GM12864 (cell line): ENCODE data around the gene DNAJC30.

Experiments used
- DNase-seq: peaks from one replicate; pipeline ENCODE4 v3.0.0-alpha.2; 2011; ENCODE audit warnings: low read depth
- H3K4me3 ChIP-seq: 2 replicates; pipeline ENCODE4 v1.5.1; 2011; ENCODE audit warnings: mild to moderate bottlenecking, low read depth, low read length, control low read depth
- TF ChIP-seq, protein P1 (sequence below): IDR thresholded peaks from 2 replicates; pipeline ENCODE4 v1.5.1; 2011; ENCODE audit warnings: low read depth, mild to moderate bottlenecking, moderate library complexity, low read length, control low read depth, inconsistent platforms; ENCODE audit errors: missing control alignments

The DNAJC30 gene

DNA sequence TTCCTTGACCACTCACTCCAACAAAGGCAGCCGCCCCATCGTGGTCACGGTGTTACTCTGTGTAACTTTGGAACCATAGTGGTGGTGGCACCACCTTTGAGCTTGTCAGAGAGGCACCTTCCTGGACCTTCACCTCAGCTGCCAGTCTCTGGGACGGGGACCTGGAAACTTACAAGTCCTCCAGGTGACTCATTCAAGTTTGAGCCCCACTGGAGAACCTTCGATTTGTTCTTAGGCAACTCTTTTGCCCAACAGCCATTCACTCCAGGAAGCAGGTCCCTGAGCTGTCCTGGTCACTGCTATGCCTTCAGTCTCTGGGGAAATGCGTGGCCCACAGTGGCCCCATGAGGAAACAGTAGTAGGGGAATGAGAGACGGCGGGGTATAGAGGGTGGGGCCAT lies 19.0 kb upstream of the DNAJC30 start:
- no peak for DNase-seq
- no peak overlapping the region for H3K4me3 ChIP-seq
- TF ChIP-seq, protein P1, sequence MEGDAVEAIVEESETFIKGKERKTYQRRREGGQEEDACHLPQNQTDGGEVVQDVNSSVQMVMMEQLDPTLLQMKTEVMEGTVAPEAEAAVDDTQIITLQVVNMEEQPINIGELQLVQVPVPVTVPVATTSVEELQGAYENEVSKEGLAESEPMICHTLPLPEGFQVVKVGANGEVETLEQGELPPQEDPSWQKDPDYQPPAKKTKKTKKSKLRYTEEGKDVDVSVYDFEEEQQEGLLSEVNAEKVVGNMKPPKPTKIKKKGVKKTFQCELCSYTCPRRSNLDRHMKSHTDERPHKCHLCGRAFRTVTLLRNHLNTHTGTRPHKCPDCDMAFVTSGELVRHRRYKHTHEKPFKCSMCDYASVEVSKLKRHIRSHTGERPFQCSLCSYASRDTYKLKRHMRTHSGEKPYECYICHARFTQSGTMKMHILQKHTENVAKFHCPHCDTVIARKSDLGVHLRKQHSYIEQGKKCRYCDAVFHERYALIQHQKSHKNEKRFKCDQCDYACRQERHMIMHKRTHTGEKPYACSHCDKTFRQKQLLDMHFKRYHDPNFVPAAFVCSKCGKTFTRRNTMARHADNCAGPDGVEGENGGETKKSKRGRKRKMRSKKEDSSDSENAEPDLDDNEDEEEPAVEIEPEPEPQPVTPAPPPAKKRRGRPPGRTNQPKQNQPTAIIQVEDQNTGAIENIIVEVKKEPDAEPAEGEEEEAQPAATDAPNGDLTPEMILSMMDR = no peak

DNA sequence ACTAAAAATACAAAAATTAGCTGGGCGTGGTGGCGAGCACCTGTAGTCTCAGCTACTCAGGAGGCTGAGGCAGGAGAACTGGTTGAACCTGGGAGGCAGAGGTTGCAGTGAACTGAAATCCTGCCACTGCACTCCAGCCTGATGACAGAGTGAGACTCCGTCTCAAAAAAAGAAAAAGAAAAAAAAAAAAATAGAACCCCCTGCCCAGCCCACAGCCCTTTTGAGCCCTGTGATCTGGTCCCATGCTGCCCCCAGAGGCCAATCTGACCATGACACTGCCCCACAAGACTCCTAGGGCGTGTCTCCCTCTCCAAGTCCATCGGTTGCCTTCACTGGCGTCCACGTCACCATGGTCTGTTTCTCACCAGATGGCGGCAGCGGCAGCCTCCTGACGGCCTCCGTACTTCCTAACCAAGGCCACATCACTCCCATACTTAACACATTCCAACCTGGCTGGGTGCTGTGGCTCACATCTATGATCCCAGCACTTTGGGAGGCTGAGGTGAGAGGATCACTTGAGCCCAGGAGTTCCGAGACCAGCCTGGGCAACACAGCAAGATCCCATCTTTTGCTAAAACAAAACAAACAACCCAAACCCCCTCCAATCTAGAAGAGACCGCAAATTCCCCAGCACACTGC lies 18.2 kb upstream of the DNAJC30 start:
- DNase-seq = no peak
- H3K4me3 ChIP-seq = no peak overlapping the region
- TF ChIP-seq, protein P1 = peak; percentile 66

DNA sequence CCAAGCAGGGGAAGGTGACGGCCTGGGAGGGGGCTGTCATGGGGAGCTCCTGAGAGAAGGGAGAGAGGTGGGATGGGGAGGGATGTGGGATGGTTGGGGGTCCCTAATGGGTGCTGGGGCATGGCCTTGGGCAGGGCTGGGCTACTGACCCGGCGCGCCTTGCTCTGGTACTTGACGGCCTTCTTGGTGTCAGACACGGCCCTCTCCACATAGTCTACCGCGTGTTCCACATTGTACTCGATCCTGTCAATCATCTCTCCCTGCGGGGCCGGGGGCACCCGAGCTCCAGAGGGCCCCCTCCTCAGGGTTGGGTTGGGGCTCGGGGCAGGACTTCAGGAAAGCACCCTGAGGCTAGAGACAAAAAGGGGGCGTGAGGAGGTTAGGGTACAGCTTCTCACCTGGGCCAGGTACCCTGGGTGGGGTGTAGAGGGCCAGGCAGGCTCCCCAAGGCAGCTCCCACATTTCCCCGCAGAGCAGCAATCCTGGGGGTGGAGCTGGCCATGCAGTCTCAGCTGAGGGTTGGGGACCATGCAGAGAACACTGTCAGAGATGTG lies 17.4 kb upstream of the DNAJC30 start:
- DNase-seq = no peak
- TF ChIP-seq, protein P1 = no peak

DNA sequence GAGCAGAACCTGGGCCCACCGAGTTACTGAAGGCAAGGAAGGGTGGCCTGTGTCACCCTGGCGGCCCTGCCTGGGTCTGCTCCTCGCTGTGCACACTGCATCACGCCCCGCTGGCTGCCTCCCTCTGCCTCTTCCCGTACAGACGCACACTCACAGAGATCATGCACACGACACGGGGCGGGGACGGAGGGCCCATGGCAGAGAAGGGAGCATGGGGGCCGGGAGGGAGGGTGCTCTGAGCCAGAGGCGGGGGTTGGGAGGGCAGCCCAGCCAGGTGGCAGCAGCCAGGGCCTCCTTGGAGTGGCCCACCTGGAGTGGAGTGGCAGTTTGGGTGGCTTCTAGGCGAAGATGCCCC lies 16.8 kb upstream of the DNAJC30 start:
- TF ChIP-seq, protein P1 = no peak
- no peak for DNase-seq
- H3K4me3 ChIP-seq = no peak overlapping the region

More for the DNA sequence above, 17.4 kb upstream of the DNAJC30 start:
- no peak overlapping the region for H3K4me3 ChIP-seq

DNA sequence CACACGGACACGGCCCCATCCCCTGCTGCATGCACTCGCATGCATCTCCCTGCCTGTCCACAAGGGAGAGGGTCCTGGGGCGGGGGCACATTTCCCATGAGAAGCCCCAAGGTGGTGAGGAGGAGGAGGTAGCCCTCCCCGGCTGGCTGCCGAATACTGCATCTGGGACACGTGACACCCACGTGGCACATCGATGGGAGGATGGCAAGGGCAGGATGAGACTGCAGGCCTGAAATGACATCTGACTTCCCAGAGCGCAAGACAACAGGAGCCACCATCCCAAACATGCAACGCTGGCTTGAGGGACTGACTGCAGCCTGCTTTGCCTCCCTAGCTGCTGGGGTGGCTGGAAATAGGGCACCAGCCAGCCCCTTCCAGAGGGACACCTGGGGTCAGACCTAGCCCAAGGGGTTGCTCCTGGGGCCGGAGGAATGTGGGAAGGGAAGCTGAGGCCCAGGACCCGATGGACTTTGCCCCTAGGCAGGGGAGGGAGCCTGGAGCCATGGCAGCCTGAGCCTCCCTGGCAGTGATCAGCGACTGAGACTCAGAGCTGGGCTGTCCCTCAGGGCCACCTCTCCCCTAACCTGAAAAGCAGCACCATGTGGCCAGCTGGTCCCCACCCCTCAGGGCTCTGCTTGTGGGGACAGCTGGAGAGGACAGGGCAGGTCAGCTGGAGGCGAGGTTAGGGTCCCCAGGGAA lies 16.3 kb upstream of the DNAJC30 start:
- no peak for DNase-seq
- TF ChIP-seq, protein P1 = no peak
- H3K4me3 ChIP-seq = no peak overlapping the region

DNA sequence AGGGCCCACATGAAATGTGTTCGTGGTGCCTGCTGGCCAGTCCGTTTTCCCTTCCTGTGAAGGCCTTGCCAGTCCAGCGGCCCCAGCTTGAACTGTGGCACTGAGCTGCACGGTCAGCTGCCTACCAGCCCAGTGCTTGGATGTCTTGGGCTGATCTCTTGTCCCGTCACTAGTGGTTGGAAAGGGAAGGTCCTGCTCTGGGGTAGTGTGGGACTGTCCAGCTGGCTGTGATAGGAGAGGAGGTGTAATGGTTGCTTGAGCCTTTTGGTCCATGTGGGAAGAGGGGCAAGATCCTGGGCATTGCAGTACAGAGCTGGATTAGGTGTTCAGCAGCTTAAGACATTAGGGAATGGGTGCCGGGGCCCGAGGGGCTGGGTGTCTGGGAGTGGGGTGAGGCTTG lies 15.2 kb upstream of the DNAJC30 start:
- H3K4me3 ChIP-seq = no peak overlapping the region
- TF ChIP-seq, protein P1 = no peak
- DNase-seq = no peak
